Measurements from ENCODE around the gene GIT2. TPM values are rescaled to one million over a fixed set of nuclear protein-coding genes. Genes with fewer than 3 reads are reported as not detected.

Gene GIT2
- total RNA-seq, 1 experiment from 2014 or later, result 56.0 TPM

- intact Hi-C loops (cut with micrococcal nuclease; ENCODE audit: unreplicated experiment), result loop anchor here (5.0 kb wide), 2 partner anchors 37 to 48 kb away; no protein-coding TSS in a partner anchor
- BruUV-seq (replicated peaks), result TSS peak; percentile 43
- Mint-ChIP-seq H3K9me3 (ENCODE audit: low read depth, unreplicated experiment) (no peaks in the 10 kb centered on the region), H3K36me3 (ENCODE audit: insufficient read depth, unreplicated experiment) (peaks cover 39% of the 10 kb centered on the region), H3K4me3 (ENCODE audit: low read depth, unreplicated experiment) (peak overlapping the region; percentile 97), H3K27me3 (ENCODE audit: unreplicated experiment) (no peaks in the 10 kb centered on the region), H3K4me1 (ENCODE audit: low read depth, unreplicated experiment) (peaks cover 29% of the 10 kb centered on the region), H3K27ac (ENCODE audit: unreplicated experiment) (peak overlapping the region; percentile 81)
- CTCF ChIA-PET, result no interaction called here
- TF ChIP-seq CTCF (IDR thresholded peaks at IDR 0.05; ENCODE audit: unreplicated experiment), result no peak
- peak; percentile 16 for DNase-seq
Measured at GRCh38 chr12:109999983-110000505, 3.9 kb upstream of the GIT2 start.

GRCh38 chr12:109999649-109999971 is 3.4 kb upstream of the GIT2 start:
- Mint-ChIP-seq H3K4me1 (ENCODE audit: low read depth, unreplicated experiment) (peaks cover 33% of the 10 kb centered on the region), H3K27me3 (ENCODE audit: unreplicated experiment) (no peaks in the 10 kb centered on the region), H3K4me3 (ENCODE audit: low read depth, unreplicated experiment) (peak overlapping the region; percentile 97), H3K36me3 (ENCODE audit: insufficient read depth, unreplicated experiment) (peaks cover 40% of the 10 kb centered on the region), H3K27ac (ENCODE audit: unreplicated experiment) (peak overlapping the region; percentile 81), H3K9me3 (ENCODE audit: low read depth, unreplicated experiment) (no peaks in the 10 kb centered on the region)
- intact Hi-C loops (cut with micrococcal nuclease; ENCODE audit: unreplicated experiment), result loop anchor here (5.0 kb wide), 1 partner anchor 47 kb away; no protein-coding TSS in a partner anchor
- TF ChIP-seq CTCF (IDR thresholded peaks at IDR 0.05; ENCODE audit: unreplicated experiment), result no peak
- CTCF ChIA-PET, result interaction anchor here (0.6 to 1.7 kb wide), 2 partner anchors 432 to 504 kb away, joined by 4 to 7 read pairs; no protein-coding TSS in a partner anchor
- BruUV-seq (replicated peaks), result no TSS peak
- no peak for DNase-seq

- intact Hi-C loops (cut with micrococcal nuclease; ENCODE audit: unreplicated experiment), result loop anchor here (5.0 kb wide), 1 partner anchor 47 kb away; no protein-coding TSS in a partner anchor
- Mint-ChIP-seq H3K36me3 (ENCODE audit: insufficient read depth, unreplicated experiment) (peaks cover 45% of the 10 kb centered on the region), H3K4me1 (ENCODE audit: low read depth, unreplicated experiment) (peaks cover 38% of the 10 kb centered on the region), H3K27ac (ENCODE audit: unreplicated experiment) (peak within 1 kb of the TSS; percentile 100), H3K27me3 (ENCODE audit: unreplicated experiment) (no peaks in the 10 kb centered on the region), H3K4me3 (ENCODE audit: low read depth, unreplicated experiment) (peak within 1 kb of the TSS; percentile 97), H3K9me3 (ENCODE audit: low read depth, unreplicated experiment) (no peaks in the 10 kb centered on the region)
- CTCF ChIA-PET, result interaction anchor here (0.6 to 1.7 kb wide), 2 partner anchors 432 to 504 kb away, joined by 4 to 7 read pairs; no protein-coding TSS in a partner anchor
- TF ChIP-seq CTCF (IDR thresholded peaks at IDR 0.05; ENCODE audit: unreplicated experiment), result no peak
- no TSS peak for BruUV-seq (replicated peaks)
- DNase-seq, result peak; percentile 89
Measured at GRCh38 chr12:109998904-109999648, 2.9 kb upstream of the GIT2 start, which contains the start of gene ANKRD13A. ANKRD13A (plus strand) TSS chr12:109999430; CDS start chr12:109999689, 259 bp downstream.

GRCh38 chr12:109998241-109998903 is 2.2 kb upstream of the GIT2 start:
- Mint-ChIP-seq H3K27ac (ENCODE audit: unreplicated experiment) (peak overlapping the region; percentile 100), H3K4me3 (ENCODE audit: low read depth, unreplicated experiment) (peak overlapping the region; percentile 97), H3K27me3 (ENCODE audit: unreplicated experiment) (no peaks in the 10 kb centered on the region), H3K9me3 (ENCODE audit: low read depth, unreplicated experiment) (no peaks in the 10 kb centered on the region), H3K36me3 (ENCODE audit: insufficient read depth, unreplicated experiment) (peaks cover 40% of the 10 kb centered on the region), H3K4me1 (ENCODE audit: low read depth, unreplicated experiment) (peaks cover 35% of the 10 kb centered on the region)
- CTCF ChIA-PET, result interaction anchor here (0.6 to 1.7 kb wide), 3 partner anchors 41 to 1643 kb away, joined by 3 to 7 read pairs (median 3); no protein-coding TSS in a partner anchor
- intact Hi-C loops (cut with micrococcal nuclease; ENCODE audit: unreplicated experiment), result loop anchor here (5.0 kb wide), 1 partner anchor 46 kb away; no protein-coding TSS in a partner anchor
- DNase-seq, result no peak
- BruUV-seq (replicated peaks), result no TSS peak
- TF ChIP-seq CTCF (IDR thresholded peaks at IDR 0.05; ENCODE audit: unreplicated experiment), result no peak

Measured in Calu3 (cell line).